IMR-90 (cell line): ENCODE data around the gene EFS. TPM values are rescaled to one million over a fixed set of nuclear protein-coding genes. Genes with fewer than 3 reads are reported as not detected.

ENCODE experiments used
- ATAC-seq: fragments of 200-7000 bp; cut with Tn5 transposase; 2 replicates; pipeline ENCODE4 v1.9.1; 2020; ENCODE audit warnings: low read depth, mild to moderate bottlenecking, moderate library complexity
- BruUV-seq: library from RNA; stranded (reverse); fragments of 400-500 nt; replicated peaks from 2 replicates; lab custom pipeline; 2021; lab: Mats Ljungman, UMichigan
- CTCF ChIA-PET: fragments of 300-600 bp; formaldehyde crosslinking; extraction: SDS; loops from one replicate; lab custom pipeline; 2021; ENCODE audit warnings: antibody characterized with exemption; lab: Yijun Ruan, JAX
- POLR2A ChIA-PET: fragments of 300-600 bp; sonication (Branson Sonifier 250); formaldehyde crosslinking; loops from one replicate; lab custom pipeline; 2022; ENCODE audit warnings: antibody characterized with exemption; ENCODE audit not compliant: unreplicated experiment; lab: Charles Lee
- DNase-seq: peaks from one replicate; pipeline ENCODE4 v3.0.0; 2013
- H2AFZ ChIP-seq: replicated peaks from 2 replicates; pipeline ENCODE3; 2013; ENCODE audit warnings: low read length, mild to moderate bottlenecking; ENCODE audit not compliant: poor library complexity
- H2AK5ac ChIP-seq: 2 replicates; pipeline ENCODE4 v1.6.1; 2013; ENCODE audit warnings: low read depth, low read length, inconsistent platforms
- H2AK9ac ChIP-seq: replicated peaks from 2 replicates; pipeline ENCODE3; 2013; ENCODE audit warnings: mild to moderate bottlenecking, low read depth, low read length, moderate library complexity; ENCODE audit not compliant: poor library complexity
- H2BK120ac ChIP-seq: 2 replicates; pipeline ENCODE4 v1.6.1; 2013; ENCODE audit warnings: low read depth, low read length, inconsistent platforms
- H2BK15ac ChIP-seq: 3 replicates; pipeline ENCODE4 v1.6.1; 2013; ENCODE audit warnings: low read depth, low read length, inconsistent platforms
- H2BK20ac ChIP-seq: 2 replicates; pipeline ENCODE4 v1.6.1; 2013; ENCODE audit warnings: low read depth, mild to moderate bottlenecking, inconsistent platforms, low read length, moderate library complexity
- H2BK5ac ChIP-seq: 2 replicates; pipeline ENCODE4 v1.6.1; 2013; ENCODE audit warnings: mild to moderate bottlenecking, low read depth, low read length, inconsistent platforms; ENCODE audit not compliant: poor library complexity, severe bottlenecking
- H3K14ac ChIP-seq: replicated peaks from 2 replicates; pipeline ENCODE4 v1.6.1; 2013; ENCODE audit warnings: low read depth, low read length, inconsistent platforms
- H3K18ac ChIP-seq: 2 replicates; pipeline ENCODE4 v1.6.1; 2013; ENCODE audit warnings: low read depth, low read length, control low read depth
- H3K23ac ChIP-seq: 2 replicates; pipeline ENCODE4 v1.6.1; 2013; ENCODE audit warnings: low read depth, low read length, inconsistent platforms
- H3K27ac ChIP-seq: 2 replicates; pipeline ENCODE4 v1.5.1; 2013; ENCODE audit warnings: mild to moderate bottlenecking, control low read depth, low read length; ENCODE audit not compliant: insufficient read depth
- H3K27me3 ChIP-seq: 2 replicates; pipeline ENCODE4 v1.6.1; 2013; ENCODE audit warnings: low read length; ENCODE audit not compliant: control insufficient read depth, insufficient read depth
- H3K36me3 ChIP-seq: 2 replicates; pipeline ENCODE4 v1.6.1; 2013; ENCODE audit warnings: low read length, mixed read lengths; ENCODE audit not compliant: control insufficient read depth, insufficient read depth
- H3K4ac ChIP-seq: 2 replicates; pipeline ENCODE4 v1.6.1; 2013; ENCODE audit warnings: low read depth, low read length, inconsistent platforms
- H3K4me1 ChIP-seq: 2 replicates; pipeline ENCODE4 v1.6.1; 2013; ENCODE audit warnings: low read length, mixed read lengths; ENCODE audit not compliant: control insufficient read depth, insufficient read depth
- H3K4me2 ChIP-seq: 2 replicates; pipeline ENCODE4 v1.6.1; 2013; ENCODE audit warnings: low read depth, mild to moderate bottlenecking, control low read depth, low read length, moderate library complexity
- H3K4me3 ChIP-seq: 2 replicates; pipeline ENCODE4 v1.5.1; 2013; ENCODE audit warnings: low read depth, mild to moderate bottlenecking, control low read depth, low read length, moderate library complexity; ENCODE audit not compliant: insufficient read depth
- H3K56ac ChIP-seq: 2 replicates; pipeline ENCODE4 v1.6.1; 2013; ENCODE audit warnings: low read length, inconsistent platforms; ENCODE audit not compliant: insufficient read depth; ENCODE audit errors: extremely low read depth
- H3K79me1 ChIP-seq, 2 experiments: 2 replicates each; pipeline ENCODE4 v1.6.1; 2013; ENCODE audit warnings: low read length in 2 of 2, inconsistent platforms in 1 of 2, low read depth in 1 of 2
- H3K9ac ChIP-seq: 2 replicates; pipeline ENCODE4 v1.6.1; 2013; ENCODE audit warnings: low read depth, low read length, control low read depth
- H3K9me1 ChIP-seq: 2 replicates; pipeline ENCODE4 v1.6.1; 2013; ENCODE audit warnings: low read length, inconsistent platforms; ENCODE audit not compliant: insufficient read depth
- H3K9me3 ChIP-seq: 2 replicates; pipeline ENCODE4 v1.6.1; 2013; ENCODE audit warnings: low read length; ENCODE audit not compliant: control insufficient read depth, insufficient read depth
- H4K20me1 ChIP-seq: 2 replicates; pipeline ENCODE4 v1.6.1; 2013; ENCODE audit warnings: low read length, inconsistent platforms; ENCODE audit not compliant: insufficient read depth
- H4K5ac ChIP-seq: 2 replicates; pipeline ENCODE4 v1.6.1; 2013; ENCODE audit warnings: mild to moderate bottlenecking, low read depth, low read length, control low read depth
- H4K8ac ChIP-seq, 2 experiments: 2 replicates each; pipeline ENCODE4 v1.6.1; 2013; ENCODE audit warnings: low read depth in 2 of 2, low read length in 2 of 2, control low read depth in 1 of 2, inconsistent platforms in 1 of 2
- H4K91ac ChIP-seq: 2 replicates; pipeline ENCODE4 v1.6.1; 2013; ENCODE audit warnings: low read depth, low read length, inconsistent platforms; ENCODE audit not compliant: insufficient read depth
- BHLHE40 ChIP-seq: fragments of 150-350 bp; IDR thresholded peaks from 2 replicates; pipeline ENCODE4 v1.6.1; 2016; ENCODE audit warnings: mild to moderate bottlenecking, low read depth, low read length
- CEBPB ChIP-seq: IDR thresholded peaks from 2 replicates; pipeline ENCODE4 v1.6.1; 2012; ENCODE audit warnings: low read depth, low read length, improper control_type of control experiment
- CHD1 ChIP-seq: IDR thresholded peaks from 2 replicates; pipeline ENCODE4 v1.6.1; 2012; ENCODE audit warnings: low read depth, low read length, improper control_type of control experiment
- FOS ChIP-seq: fragments of 150-350 bp; IDR thresholded peaks from 2 replicates; pipeline ENCODE4 v1.6.1; 2016; ENCODE audit warnings: low read depth, low read length
- MAZ ChIP-seq: IDR thresholded peaks from 2 replicates; pipeline ENCODE4 v1.6.1; 2012; ENCODE audit warnings: low read depth, mild to moderate bottlenecking, low read length, improper control_type of control experiment, moderate library complexity, borderline replicate concordance
- MXI1 ChIP-seq: IDR thresholded peaks from 2 replicates; pipeline ENCODE4 v1.6.1; 2012; ENCODE audit warnings: low read depth, mild to moderate bottlenecking, low read length, moderate library complexity, borderline replicate concordance
- NFE2L2 ChIP-seq: fragments of 150-350 bp; IDR thresholded peaks from 2 replicates; pipeline ENCODE4 v1.6.1; 2016; ENCODE audit warnings: low read depth, mild to moderate bottlenecking, low read length
- POLR2A ChIP-seq: IDR thresholded peaks from 2 replicates; pipeline ENCODE4 v1.6.1; 2012; ENCODE audit warnings: mild to moderate bottlenecking, low read depth, low read length
- RFX5 ChIP-seq: IDR thresholded peaks from 2 replicates; pipeline ENCODE4 v1.8.0; 2012; ENCODE audit warnings: low read depth, mild to moderate bottlenecking, low read length, moderate library complexity
- SMC3 ChIP-seq: fragments of 150-350 bp; IDR thresholded peaks from 2 replicates; pipeline ENCODE4 v1.6.1; 2016; ENCODE audit warnings: low read depth, mild to moderate bottlenecking, antibody characterized with exemption, low read length, moderate library complexity
- USF2 ChIP-seq: fragments of 150-350 bp; IDR thresholded peaks from 2 replicates; pipeline ENCODE4 v1.6.1; 2017; ENCODE audit warnings: mild to moderate bottlenecking, antibody characterized with exemption, low read length, low read depth
- WGBS, 2 experiments: methylation state at CpG; one replicate each; pipeline versions ENCODE4 v1.1.5 to v1.1.7; 2013; ENCODE audit warnings: missing lambda C conversion rate in 2 of 2; ENCODE audit not compliant: insufficient read length in 1 of 2; ENCODE audit errors: extremely low coverage in 2 of 2; 5-methylcytosine and 5-hydroxymethylcytosine counted together
- dilution Hi-C: fragments of 300-500 bp; cut with HindIII; formaldehyde crosslinking; loops from one replicate; pipeline ENCODE4 v1.14.3; 2018; ENCODE audit warnings: low sequenced_read_pairs; ENCODE audit not compliant: unreplicated experiment
- in situ Hi-C: fragments of 300-500 bp; cut with MboI; formaldehyde crosslinking; loops from 3 replicates; pipeline ENCODE4 v1.14.3; 2019; ENCODE audit warnings: low sequenced_read_pairs, inconsistent platforms, mixed read lengths
- intact Hi-C: fragments of 100-400 bp; cut with micrococcal nuclease; formaldehyde crosslinking; loops from 2 replicates; pipeline ENCODE4 v1.10.0; 2022
- polyA plus RNA-seq, 3 experiments: library from polyadenylated mRNA; depleted of rRNA; stranded (reverse); fragments of >200 nt; gene quantifications; 2 replicates each; pipeline ENCODE4 v1.2.3, GENCODE V29; 2012; ENCODE audit warnings: low replicate concordance in 1 of 3
- total RNA-seq: library from RNA; depleted of rRNA; stranded (reverse); fragments of >200 nt; gene quantifications from 2 replicates; pipeline ENCODE4 v1.2.3, GENCODE V29; 2012

Gene EFS
- total and polyA plus RNA-seq, 2 of the 4 experiments (the other 2 are of a cell fraction): 2.2 to 11.6 TPM

GRCh38 chr14:23373041-23373440, 8.1 kb upstream of the EFS start:
- H2AFZ ChIP-seq: no peak overlapping the region
- H4K8ac ChIP-seq: no peak overlapping the region
- H2BK20ac ChIP-seq: no peak overlapping the region
- no peak overlapping the region for H4K91ac ChIP-seq
- no peak overlapping the region for H3K9ac ChIP-seq
- no peak for TF ChIP-seq MAZ
- no peak for TF ChIP-seq USF2
- no peak for TF ChIP-seq SMC3
- no peak for TF ChIP-seq NFE2L2
- TF ChIP-seq CHD1: no peak
- no peak for TF ChIP-seq FOS
- no peak for TF ChIP-seq MXI1
- TF ChIP-seq RFX5: no peak
- no peak for TF ChIP-seq POLR2A
- no peak for TF ChIP-seq BHLHE40
- TF ChIP-seq CEBPB: no peak
- no TSS peak for BruUV-seq
- H2AK9ac ChIP-seq: no peak overlapping the region
- ATAC-seq (no peak), DNase-seq (no peak)
- H3K27me3 ChIP-seq: peaks cover 48% of the 10 kb centered on the region
- dilution Hi-C loops: no loop called here
- H3K36me3 ChIP-seq: no peaks in the 10 kb centered on the region
- H3K4ac ChIP-seq: no peak overlapping the region
- no peak overlapping the region for H2BK15ac ChIP-seq
- no peak overlapping the region for H3K18ac ChIP-seq
- H4K5ac ChIP-seq: no peak overlapping the region
- 0 out of 2 replicates have a peak, but pooled peaks cover 2% of the 10 kb centered on the region for H3K9me1 ChIP-seq
- no peaks in the 10 kb centered on the region for H4K20me1 ChIP-seq
- no peak overlapping the region for H3K4me2 ChIP-seq
- no peak overlapping the region for H2BK120ac ChIP-seq
- H3K27ac ChIP-seq: no peak overlapping the region
- POLR2A ChIA-PET: interaction anchor here (0.6 kb wide), 1 partner anchor 50 kb away, joined by 7 read pairs; no protein-coding TSS in a partner anchor
- H3K9me3 ChIP-seq: no peaks in the 10 kb centered on the region
- H2AK5ac ChIP-seq: no peak overlapping the region
- intact Hi-C loops: no loop called here
- in situ Hi-C loops: loop anchor here (10.0 kb wide), 1 partner anchor 48 kb away; the partner anchor contains the start of gene PABPN1
- no peak overlapping the region for H2BK5ac ChIP-seq
- H3K4me3 ChIP-seq: no peak overlapping the region
- no peaks in the 10 kb centered on the region for H3K79me1 ChIP-seq
- no peaks in the 10 kb centered on the region for H3K4me1 ChIP-seq
- H3K23ac ChIP-seq: no peak overlapping the region
- H3K56ac ChIP-seq: no peak overlapping the region
- CTCF ChIA-PET: no interaction called here
- no CpG with 5 or more reads among the region's 3 CpGs for WGBS, 2 experiments
- no peak overlapping the region for H3K14ac ChIP-seq
